ENCODE data around the gene PYY. TPM values are rescaled to one million over a fixed set of nuclear protein-coding genes. Genes with fewer than 3 reads are reported as not detected.

Gene PYY
- total and polyA plus RNA-seq, 10 of the 15 experiments (the other 5 are each of a cell fraction or from before 2014, with no cell fraction given) = 0.07 to 0.18 TPM; not detected in 8

GRCh38 chr17:43975898-43976297, 22.2 kb upstream of the PYY start:
- TF ChIP-seq IKZF1 (conservative IDR thresholded peaks at IDR 0.05) = no peak
- TF ChIP-seq, protein P1, sequence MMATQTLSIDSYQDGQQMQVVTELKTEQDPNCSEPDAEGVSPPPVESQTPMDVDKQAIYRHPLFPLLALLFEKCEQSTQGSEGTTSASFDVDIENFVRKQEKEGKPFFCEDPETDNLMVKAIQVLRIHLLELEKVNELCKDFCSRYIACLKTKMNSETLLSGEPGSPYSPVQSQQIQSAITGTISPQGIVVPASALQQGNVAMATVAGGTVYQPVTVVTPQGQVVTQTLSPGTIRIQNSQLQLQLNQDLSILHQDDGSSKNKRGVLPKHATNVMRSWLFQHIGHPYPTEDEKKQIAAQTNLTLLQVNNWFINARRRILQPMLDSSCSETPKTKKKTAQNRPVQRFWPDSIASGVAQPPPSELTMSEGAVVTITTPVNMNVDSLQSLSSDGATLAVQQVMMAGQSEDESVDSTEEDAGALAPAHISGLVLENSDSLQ (IDR thresholded peaks at IDR 0.05) = no peak
- no peak for TF ChIP-seq SRF (IDR thresholded peaks at IDR 0.05; ENCODE audit: low read depth in 2 of 2, low read length in 2 of 2)
- no peak for TF ChIP-seq PAX5 (IDR thresholded peaks at IDR 0.05; ENCODE audit: borderline replicate concordance, low read depth, low read length)
- TF ChIP-seq, protein P2, sequence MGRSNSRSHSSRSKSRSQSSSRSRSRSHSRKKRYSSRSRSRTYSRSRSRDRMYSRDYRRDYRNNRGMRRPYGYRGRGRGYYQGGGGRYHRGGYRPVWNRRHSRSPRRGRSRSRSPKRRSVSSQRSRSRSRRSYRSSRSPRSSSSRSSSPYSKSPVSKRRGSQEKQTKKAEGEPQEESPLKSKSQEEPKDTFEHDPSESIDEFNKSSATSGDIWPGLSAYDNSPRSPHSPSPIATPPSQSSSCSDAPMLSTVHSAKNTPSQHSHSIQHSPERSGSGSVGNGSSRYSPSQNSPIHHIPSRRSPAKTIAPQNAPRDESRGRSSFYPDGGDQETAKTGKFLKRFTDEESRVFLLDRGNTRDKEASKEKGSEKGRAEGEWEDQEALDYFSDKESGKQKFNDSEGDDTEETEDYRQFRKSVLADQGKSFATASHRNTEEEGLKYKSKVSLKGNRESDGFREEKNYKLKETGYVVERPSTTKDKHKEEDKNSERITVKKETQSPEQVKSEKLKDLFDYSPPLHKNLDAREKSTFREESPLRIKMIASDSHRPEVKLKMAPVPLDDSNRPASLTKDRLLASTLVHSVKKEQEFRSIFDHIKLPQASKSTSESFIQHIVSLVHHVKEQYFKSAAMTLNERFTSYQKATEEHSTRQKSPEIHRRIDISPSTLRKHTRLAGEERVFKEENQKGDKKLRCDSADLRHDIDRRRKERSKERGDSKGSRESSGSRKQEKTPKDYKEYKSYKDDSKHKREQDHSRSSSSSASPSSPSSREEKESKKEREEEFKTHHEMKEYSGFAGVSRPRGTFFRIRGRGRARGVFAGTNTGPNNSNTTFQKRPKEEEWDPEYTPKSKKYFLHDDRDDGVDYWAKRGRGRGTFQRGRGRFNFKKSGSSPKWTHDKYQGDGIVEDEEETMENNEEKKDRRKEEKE (IDR thresholded peaks at IDR 0.05) = no peak
- no peak for TF ChIP-seq CBX5 (IDR thresholded peaks at IDR 0.05; ENCODE audit: low read depth)
- TF ChIP-seq ATF7 (IDR thresholded peaks at IDR 0.05; ENCODE audit: low read depth) = no peak
- no peak for TF ChIP-seq SREBF2 (IDR thresholded peaks at IDR 0.05; ENCODE audit: low read length)
- no peak for TF ChIP-seq CEBPZ (IDR thresholded peaks at IDR 0.05; ENCODE audit: low read depth, low read length)
- TF ChIP-seq ZBTB33 (IDR thresholded peaks at IDR 0.05) = no peak
- no peak for TF ChIP-seq ATF3 (IDR thresholded peaks at IDR 0.05; ENCODE audit: borderline replicate concordance, extremely low read depth, low read depth, low read length)
- TF ChIP-seq CTCF (IDR thresholded peaks at IDR 0.05 in 2 of 3, conservative IDR thresholded peaks at IDR 0.05 in 1 of 3; ENCODE audit: control insufficient read depth in 2 of 3, extremely low read depth in 1 of 3, insufficient read depth in 1 of 3, low read depth in 3 of 3, low read length in 3 of 3) = no peak
- DNase-seq (ENCODE audit: low read depth, low spot score) (no peak), FAIRE-seq (no peak), ATAC-seq (no peak)
- no peak overlapping the region for H3K27ac ChIP-seq (ENCODE audit: control insufficient read depth, insufficient read depth)
- no peak overlapping the region for H2AFZ ChIP-seq (ENCODE audit: control insufficient read depth, low read depth, low read length)
- intact Hi-C loops (cut with micrococcal nuclease; ENCODE audit: unreplicated experiment) = no loop called here
- peaks cover 0 to 2% of the 10 kb centered on the region in 2 experiments; a peak in 1 of 4 replicates for H3K27me3 ChIP-seq (replicated peaks in 1 of 2; ENCODE audit: control insufficient read depth in 2 of 2, insufficient read depth in 2 of 2, low read length in 1 of 2)
- 77% methylated on average over 14 of the region's 27 CpGs for WGBS (ENCODE audit: insufficient coverage, insufficient replicate concordance, low lambda C conversion rate, missing lambda C conversion rate)
- no peak overlapping the region for H3K9ac ChIP-seq (ENCODE audit: control insufficient read depth, insufficient read depth, low read length)
- ChIA-PET RAD21 (ENCODE audit: unreplicated experiment) (no interaction called here), POLR2A (no interaction called here), SMC1A (ENCODE audit: uncharacterized antibody, unreplicated experiment) (no interaction called here), CTCF (no interaction called here)
- BruUV-seq (replicated peaks) = no TSS peak
- H3K4me1 ChIP-seq (ENCODE audit: control insufficient read depth, insufficient read depth, low read length) = no peaks in the 10 kb centered on the region
- H3K79me2 ChIP-seq (ENCODE audit: control insufficient read depth, insufficient read depth, low read length) = no peaks in the 10 kb centered on the region
- H3K9me3 ChIP-seq (replicated peaks; ENCODE audit: control insufficient read depth, insufficient read depth, low read length) = no peaks in the 10 kb centered on the region
- H3K36me3 ChIP-seq (ENCODE audit: control insufficient read depth in 2 of 2, insufficient read depth in 2 of 2, low read length in 1 of 2) = no peaks in the 10 kb centered on the region
- no peaks in the 10 kb centered on the region for H4K20me1 ChIP-seq (ENCODE audit: control insufficient read depth, insufficient read depth)
- in situ Hi-C loops (cut with MboI) = no loop called here
- no peak overlapping the region for H3K4me2 ChIP-seq (ENCODE audit: control insufficient read depth, insufficient read depth)
- H3K4me3 ChIP-seq = no peak overlapping the region

Measured in GM12878 (cell line).